Keratinocyte (primary cell): Measurements from ENCODE around the gene POLR1H.

Source experiments
- CTCF ChIP-seq, 3 experiments: IDR thresholded peaks in 1 of 3; conservative IDR thresholded peaks in 1 of 3; optimal IDR thresholded peaks in 1 of 3; 2 replicates in 2 of 3; 3 replicates in 1 of 3; pipeline versions ENCODE3 to v1.5.1; 2011; ENCODE audit warnings: low read length in 3 of 3, mild to moderate bottlenecking in 3 of 3, moderate library complexity in 2 of 3, control low read depth in 1 of 3, inconsistent platforms in 1 of 3; ENCODE audit not compliant: insufficient read depth in 2 of 3; ENCODE audit errors: extremely low read depth in 1 of 3
- EZH2 ChIP-seq: IDR thresholded peaks from one replicate; pipeline ENCODE4 v1.6.1; 2012; ENCODE audit warnings: inconsistent platforms, mild to moderate bottlenecking, low read length, moderate library complexity

- TF ChIP-seq CTCF (optimal IDR thresholded peaks at IDR 0.05 in 1 of 3, IDR thresholded peaks at IDR 0.05 in 1 of 3, conservative IDR thresholded peaks at IDR 0.05 in 1 of 3; ENCODE audit: extremely low read depth in 1 of 3, insufficient read depth in 2 of 3, low read length in 3 of 3) (peak; percentile 48 to 63 (median 56)), EZH2 (no peak)
Measured at GRCh38 chr6:30075790-30076732, 15.0 kb downstream of the POLR1H start.
